HEK293 (cell line): ENCODE results near the gene CUL9.

ENCODE experiments used
- CTCF ChIA-PET: fragments of 350-600 bp; formaldehyde crosslinking; extraction: SDS; loops from one replicate; lab custom pipeline; 2021; ENCODE audit warnings: antibody characterized with exemption; lab: Yijun Ruan, JAX
- POLR2A ChIA-PET: fragments of 300-600 bp; formaldehyde crosslinking; extraction: SDS; loops from one replicate; lab custom pipeline; 2020; ENCODE audit warnings: antibody characterized with exemption, inconsistent platforms; lab: Yijun Ruan, JAX
- H3K27ac ChIP-seq: fragments of 200-500 bp; sonication (Bioruptor generic); 2 replicates; pipeline ENCODE4 v1.5.1; 2014; ENCODE audit warnings: low read depth, low read length, control low read depth, inconsistent platforms; ENCODE audit errors: extremely low read depth
- H3K36me3 ChIP-seq, 2 experiments: fragments of 200-500 bp in 1 of 2; sonication (Bioruptor generic) in 1 of 2; 1 replicate in 1 of 2; 2 replicates in 1 of 2; pipeline ENCODE4 v1.5.1; 2014 to 2017; ENCODE audit warnings: inconsistent platforms in 2 of 2, low read length in 2 of 2; ENCODE audit not compliant: control insufficient read depth in 2 of 2, insufficient read depth in 1 of 2
- H3K4me1 ChIP-seq: fragments of 200-500 bp; sonication (Bioruptor generic); 2 replicates; pipeline ENCODE4 v1.5.1; 2014; ENCODE audit warnings: mild to moderate bottlenecking, low read length, inconsistent platforms; ENCODE audit not compliant: control insufficient read depth, insufficient read depth
- H3K4me3 ChIP-seq: 2 replicates; pipeline ENCODE4 v1.5.1; 2011; ENCODE audit warnings: low read depth, mild to moderate bottlenecking, control low read depth, low read length, moderate library complexity
- H3K9me3 ChIP-seq: fragments of 200-500 bp; sonication (Bioruptor generic); 2 replicates; pipeline ENCODE4 v1.5.1; 2014; ENCODE audit warnings: low read depth, low read length, inconsistent platforms; ENCODE audit not compliant: control insufficient read depth, insufficient read depth
- EGR2 ChIP-seq: fragments of 450-650 bp; formaldehyde crosslinking; IDR thresholded peaks from 2 replicates; pipeline ENCODE4 v1.5.1; 2016; ENCODE audit warnings: low read depth, missing biosample characterization, missing genetic modification characterization
- KLF16 ChIP-seq: fragments of 450-650 bp; formaldehyde crosslinking; IDR thresholded peaks from 2 replicates; pipeline ENCODE4 v1.5.1; 2017; ENCODE audit warnings: missing biosample characterization, missing genetic modification characterization
- OVOL3 ChIP-seq: fragments of 450-650 bp; formaldehyde crosslinking; IDR thresholded peaks from 2 replicates; pipeline ENCODE4 v1.5.1; 2016; ENCODE audit warnings: missing biosample characterization, missing genetic modification characterization
- SETDB1 ChIP-seq: IDR thresholded peaks from one replicate; pipeline ENCODE4 v1.6.1; 2017; ENCODE audit warnings: mild to moderate bottlenecking, low read length, moderate library complexity, mixed read lengths; ENCODE audit not compliant: insufficient read length
- SP7 ChIP-seq: fragments of 450-650 bp; formaldehyde crosslinking; IDR thresholded peaks from 2 replicates; pipeline ENCODE4 v1.5.1; 2016; ENCODE audit warnings: missing biosample characterization, missing genetic modification characterization
- ZBTB20 ChIP-seq: fragments of 450-650 bp; formaldehyde crosslinking; IDR thresholded peaks from 2 replicates; pipeline ENCODE4 v1.5.1; 2016; ENCODE audit warnings: missing biosample characterization, missing genetic modification characterization
- ZFP69B ChIP-seq: fragments of 450-650 bp; formaldehyde crosslinking; IDR thresholded peaks from 2 replicates; pipeline ENCODE4 v1.5.1; 2016; ENCODE audit warnings: missing biosample characterization, missing genetic modification characterization
- ZNF114 ChIP-seq: fragments of 450-650 bp; formaldehyde crosslinking; IDR thresholded peaks from 2 replicates; pipeline ENCODE4 v1.5.0; 2017; ENCODE audit warnings: missing biosample characterization, missing genetic modification characterization
- ZNF175 ChIP-seq: fragments of 450-650 bp; formaldehyde crosslinking; IDR thresholded peaks from 2 replicates; pipeline ENCODE4 v1.5.1; 2016; ENCODE audit warnings: missing biosample characterization, missing genetic modification characterization
- ZNF23 ChIP-seq: fragments of 450-650 bp; formaldehyde crosslinking; IDR thresholded peaks from 2 replicates; pipeline ENCODE4 v1.5.1; 2016; ENCODE audit warnings: missing biosample characterization, missing genetic modification characterization, borderline replicate concordance
- ZNF280C ChIP-seq: fragments of 450-650 bp; formaldehyde crosslinking; IDR thresholded peaks from 2 replicates; pipeline ENCODE4 v1.5.1; 2016; ENCODE audit warnings: missing biosample characterization, missing genetic modification characterization
- ZNF280D ChIP-seq: fragments of 450-650 bp; formaldehyde crosslinking; IDR thresholded peaks from 2 replicates; pipeline ENCODE4 v1.5.1; 2016; ENCODE audit warnings: missing biosample characterization, missing genetic modification characterization
- ZNF366 ChIP-seq: fragments of 450-650 bp; formaldehyde crosslinking; conservative IDR thresholded peaks from 2 replicates; pipeline ENCODE4 v1.5.1; 2016; ENCODE audit warnings: missing biosample characterization, missing genetic modification characterization
- ZNF449 ChIP-seq: fragments of 450-650 bp; formaldehyde crosslinking; IDR thresholded peaks from 2 replicates; pipeline ENCODE4 v1.5.1; 2017; ENCODE audit warnings: missing biosample characterization, mild to moderate bottlenecking, missing genetic modification characterization, moderate library complexity
- ZNF529 ChIP-seq: fragments of 450-650 bp; formaldehyde crosslinking; IDR thresholded peaks from 2 replicates; pipeline ENCODE4 v1.5.1; 2017; ENCODE audit warnings: missing genetic modification characterization, missing biosample characterization; ENCODE audit not compliant: insufficient replicate concordance
- ZNF530 ChIP-seq: fragments of 450-650 bp; formaldehyde crosslinking; IDR thresholded peaks from 2 replicates; pipeline ENCODE4 v1.5.1; 2016; ENCODE audit warnings: low read depth, missing biosample characterization, missing genetic modification characterization
- ZNF610 ChIP-seq: fragments of 450-650 bp; formaldehyde crosslinking; IDR thresholded peaks from 2 replicates; pipeline ENCODE4 v1.5.1; 2016; ENCODE audit warnings: missing biosample characterization, missing genetic modification characterization, borderline replicate concordance
- ZNF624 ChIP-seq: fragments of 450-650 bp; formaldehyde crosslinking; IDR thresholded peaks from 2 replicates; pipeline ENCODE4 v1.5.1; 2017; ENCODE audit warnings: missing biosample characterization, missing genetic modification characterization
- ZNF629 ChIP-seq: fragments of 450-650 bp; formaldehyde crosslinking; IDR thresholded peaks from 2 replicates; pipeline ENCODE4 v1.5.1; 2017; ENCODE audit warnings: missing biosample characterization, missing genetic modification characterization
- ZNF639 ChIP-seq: fragments of 450-650 bp; formaldehyde crosslinking; IDR thresholded peaks from 2 replicates; pipeline ENCODE4 v1.5.1; 2016; ENCODE audit warnings: missing biosample characterization, missing genetic modification characterization
- ZNF776 ChIP-seq: fragments of 450-650 bp; formaldehyde crosslinking; IDR thresholded peaks from 2 replicates; pipeline ENCODE4 v1.5.0; 2017; ENCODE audit warnings: missing biosample characterization, missing genetic modification characterization, borderline replicate concordance
- ZSCAN4 ChIP-seq: fragments of 450-650 bp; formaldehyde crosslinking; IDR thresholded peaks from 2 replicates; pipeline ENCODE4 v1.5.1; 2017; ENCODE audit warnings: missing biosample characterization, missing genetic modification characterization

The CUL9 gene

GRCh38 chr6:43241446-43241845, 59.5 kb downstream of the CUL9 start (continued):
- TF ChIP-seq ZSCAN4 (tag by site-specific recombination) (no peak), SETDB1 (no peak), ZNF530 (tag by site-specific recombination) (no peak)

GRCh38 chr6:43242908-43243663, 61.1 kb downstream of the CUL9 start, which contains the start of gene TTBK1:
TSS of gene TTBK1 (plus strand) at chr6:43243481. CDS start at chr6:43246661, 3,180 bp downstream.
- ChIA-PET CTCF (interaction anchor here (0.9 to 1.7 kb wide), 2 partner anchors 11 to 14 kb away, joined by 3 to 8 read pairs; partner anchors contain the start of gene DNPH1), POLR2A (no interaction called here)
- Histone ChIP-seq H3K36me3 (no peaks in the 10 kb centered on the region), H3K27ac (no peak within 1 kb of the TSS), H3K9me3 (no peaks in the 10 kb centered on the region), H3K4me1 (peaks cover 6% of the 10 kb centered on the region; the same call in 1 of the 2 replicates), H3K4me3 (no peak within 1 kb of the TSS)
- TF ChIP-seq EGR2 (peak; percentile 62), ZNF629 (tag by site-specific recombination) (peak; percentile 39), ZBTB20 (tag by site-specific recombination) (no peak), ZNF114 (tag by site-specific recombination) (no peak), KLF16 (tag by site-specific recombination) (no peak), ZFP69B (no peak), ZNF776 (no peak), OVOL3 (tag by site-specific recombination) (no peak), ZNF366 (tag by site-specific recombination) (0 out of 2 replicates have a peak, but pooled peaks have one; percentile 21)

GRCh38 chr6:43243664-43244321, 61.8 kb downstream of the CUL9 start:
- H3K4me1 ChIP-seq: peaks cover 6% of the 10 kb centered on the region; the same call in 1 of the 2 replicates
- H3K27ac ChIP-seq: no peak overlapping the region
- CTCF ChIA-PET: interaction anchor here (1.7 kb wide), 1 partner anchor 14 kb away, joined by 8 read pairs; the partner anchor contains the start of gene DNPH1
- no peaks in the 10 kb centered on the region for H3K9me3 ChIP-seq
- H3K4me3 ChIP-seq: no peak overlapping the region
- H3K36me3 ChIP-seq: no peaks in the 10 kb centered on the region
- POLR2A ChIA-PET: interaction anchor here (0.5 kb wide), 1 partner anchor 27 kb away, joined by 3 read pairs; no protein-coding TSS in a partner anchor
- TF ChIP-seq ZNF639 (tag by site-specific recombination) (no peak), ZNF280C (no peak), ZNF280D (tag by site-specific recombination) (no peak), ZNF175 (tag by site-specific recombination) (no peak), SP7 (tag by site-specific recombination) (no peak), ZNF449 (tag by site-specific recombination) (no peak), ZNF610 (peak; percentile 92; the same call in 1 of the 2 replicates), ZNF23 (tag by site-specific recombination) (no peak), OVOL3 (tag by site-specific recombination) (no peak), ZNF624 (tag by site-specific recombination) (no peak), ZNF529 (no peak)
